HepG2 (cell line): ENCODE results near the gene HSDL1. TPM values are rescaled to one million over a fixed set of nuclear protein-coding genes. Genes with fewer than 3 reads are reported as not detected.
A peak's percentile ranks its signal among the peaks of the same experiment; 100 is the strongest.

Source experiments
- ARHGAP35 ChIP-seq: sonication (generic); formaldehyde crosslinking; IDR thresholded peaks from 2 replicates; pipeline ENCODE4 v1.9.0; 2022; ENCODE audit warnings: mild to moderate bottlenecking, inconsistent platforms, moderate library complexity, missing genetic modification reagents, borderline replicate concordance
- CENPX ChIP-seq: sonication (generic); formaldehyde crosslinking; IDR thresholded peaks from 2 replicates; pipeline ENCODE4 v1.9.0; 2021; ENCODE audit warnings: mild to moderate bottlenecking, missing genetic modification reagents, moderate library complexity
- E2F1 ChIP-seq: sonication (generic); formaldehyde crosslinking; IDR thresholded peaks from 2 replicates; pipeline ENCODE4 v1.5.0; 2020; ENCODE audit warnings: missing genetic modification reagents
- E2F2 ChIP-seq: sonication (generic); formaldehyde crosslinking; IDR thresholded peaks from 2 replicates; pipeline ENCODE4 v1.4.0; 2020; ENCODE audit warnings: missing genetic modification reagents, borderline replicate concordance
- ELK4 ChIP-seq: sonication (generic); formaldehyde crosslinking; IDR thresholded peaks from 2 replicates; pipeline ENCODE4 v1.9.0; 2021; ENCODE audit warnings: missing genetic modification reagents, borderline replicate concordance
- KDM2A ChIP-seq: sonication (generic); formaldehyde crosslinking; IDR thresholded peaks from 2 replicates; pipeline ENCODE4 v1.4.0; 2020; ENCODE audit warnings: low read depth, missing genetic modification reagents, borderline replicate concordance
- KLF15 ChIP-seq: sonication (generic); formaldehyde crosslinking; IDR thresholded peaks from 2 replicates; pipeline ENCODE4 v1.8.1; 2023; ENCODE audit warnings: borderline replicate concordance, mild to moderate bottlenecking, inconsistent platforms, missing genetic modification reagents, mixed read lengths
- MAF1 ChIP-seq: sonication (generic); formaldehyde crosslinking; IDR thresholded peaks from 2 replicates; pipeline ENCODE4 v1.5.0; 2020; ENCODE audit warnings: missing genetic modification reagents, borderline replicate concordance
- PLRG1 ChIP-seq: fragments of 450-650 bp; conservative IDR thresholded peaks from 2 replicates; pipeline ENCODE4 v1.6.1; 2016
- SIX4 ChIP-seq: sonication (generic); formaldehyde crosslinking; IDR thresholded peaks from 2 replicates; pipeline ENCODE4 v1.4.0; 2020; ENCODE audit warnings: missing genetic modification reagents
- STAT6 ChIP-seq: sonication (generic); formaldehyde crosslinking; IDR thresholded peaks from 2 replicates; pipeline ENCODE4 v1.4.0; 2020; ENCODE audit warnings: missing genetic modification reagents, mild to moderate bottlenecking, borderline replicate concordance
- TERF1 ChIP-seq: sonication (generic); formaldehyde crosslinking; IDR thresholded peaks from 2 replicates; pipeline ENCODE4 v1.8.0; 2022; ENCODE audit warnings: mild to moderate bottlenecking, missing genetic modification reagents, moderate library complexity
- YEATS2 ChIP-seq: sonication (generic); formaldehyde crosslinking; IDR thresholded peaks from 2 replicates; pipeline ENCODE4 v1.4.0; 2020; ENCODE audit warnings: missing genetic modification reagents, borderline replicate concordance
- ZBTB3 ChIP-seq: sonication (generic); formaldehyde crosslinking; IDR thresholded peaks from 2 replicates; pipeline ENCODE4 v1.4.0; 2020; ENCODE audit warnings: low read depth, mild to moderate bottlenecking, moderate library complexity, missing genetic modification reagents, borderline replicate concordance
- ZFY ChIP-seq: sonication (generic); formaldehyde crosslinking; IDR thresholded peaks from 2 replicates; pipeline ENCODE4 v1.4.0; 2020; ENCODE audit warnings: missing genetic modification reagents
- ZFYVE20 ChIP-seq: sonication (generic); formaldehyde crosslinking; IDR thresholded peaks from 2 replicates; pipeline ENCODE4 v1.8.0; 2023; ENCODE audit warnings: low read depth, mild to moderate bottlenecking, moderate library complexity, missing genetic modification reagents, borderline replicate concordance
- ZNF224 ChIP-seq: sonication (generic); formaldehyde crosslinking; IDR thresholded peaks from 2 replicates; pipeline ENCODE4 v1.5.0; 2020; ENCODE audit warnings: mild to moderate bottlenecking, missing genetic modification reagents
- ZNF550 ChIP-seq: sonication (generic); formaldehyde crosslinking; IDR thresholded peaks from 2 replicates; pipeline ENCODE4 v1.4.0; 2020; ENCODE audit warnings: mild to moderate bottlenecking, missing genetic modification reagents, borderline replicate concordance
- ZNF572 ChIP-seq: sonication (generic); formaldehyde crosslinking; IDR thresholded peaks from 2 replicates; pipeline ENCODE4 v1.5.1; 2020; ENCODE audit warnings: mild to moderate bottlenecking, missing genetic modification reagents
- ZNF616 ChIP-seq: sonication (generic); formaldehyde crosslinking; IDR thresholded peaks from 2 replicates; pipeline ENCODE4 v1.5.0; 2020; ENCODE audit warnings: low read depth, mild to moderate bottlenecking, missing genetic modification reagents
- ZNF772 ChIP-seq: sonication (generic); formaldehyde crosslinking; IDR thresholded peaks from 2 replicates; pipeline ENCODE4 v1.5.0; 2020; ENCODE audit warnings: mild to moderate bottlenecking, missing genetic modification reagents
- polyA plus RNA-seq, 8 experiments: library from polyadenylated mRNA; depleted of rRNA in 3 of 8; stranded (reverse) in 7 of 8; unstranded in 1 of 8; fragments of >200 nt; fragmentation: Illumina TruSeq in 4 of 8; extraction: Trizol in 4 of 8; gene quantifications; 2 replicates each; pipeline versions ENCODE4 v1.2.1 to v1.2.3, GENCODE V29; 2011 to 2016; ENCODE audit warnings: low read depth in 4 of 8, missing spikeins in 1 of 8, mixed read lengths in 1 of 8; ENCODE audit not compliant: insufficient read depth in 1 of 8
- total RNA-seq, 5 experiments: library from RNA; depleted of rRNA; stranded (reverse); fragments of >200 nt; fragmentation: Illumina TruSeq; extraction: Trizol; gene quantifications; 2 replicates each; pipeline ENCODE4 v1.2.3, GENCODE V29; 2016; ENCODE audit warnings: low read depth in 1 of 5

HSDL1 gene
- total and polyA plus RNA-seq, 2 of the 13 experiments (the other 11 are each of a cell fraction or from before 2014, with no cell fraction given): 49.2 to 49.7 TPM

- TF ChIP-seq STAT6 (CRISPR knock-in tag) (no peak), ZNF772 (CRISPR knock-in tag) (no peak), ZNF572 (CRISPR knock-in tag) (0 out of 2 replicates have a peak, but pooled peaks have one; percentile 58), ZNF550 (no peak), YEATS2 (no peak), KDM2A (CRISPR knock-in tag) (peak; percentile 37), ZFYVE20 (CRISPR knock-in tag) (no peak), SIX4 (CRISPR knock-in tag) (no peak), CENPX (CRISPR knock-in tag) (no peak), ELK4 (CRISPR knock-in tag) (no peak), KLF15 (0 out of 2 replicates have a peak, but pooled peaks have one; percentile 16), ZFY (peak; percentile 78), MAF1 (0 out of 2 replicates have a peak, but pooled peaks have one; percentile 48), ZNF224 (CRISPR knock-in tag) (0 out of 2 replicates have a peak, but pooled peaks have one; percentile 55), E2F2 (CRISPR knock-in tag) (no peak), ZNF616 (CRISPR knock-in tag) (no peak), TERF1 (CRISPR knock-in tag) (no peak), PLRG1 (no peak), E2F1 (0 out of 2 replicates have a peak, but pooled peaks have one; percentile 32), ARHGAP35 (peak; percentile 33; the same call in 1 of the 2 replicates), ZBTB3 (CRISPR knock-in tag) (no peak)
Measured at GRCh38 chr16:84144859-84145639, at the start of gene HSDL1, which contains the start of gene DNAAF1 (continued).
